H9 (cell line): Measurements from ENCODE around the gene SKAP1. TPM values are rescaled to one million over a fixed set of nuclear protein-coding genes. Genes with fewer than 3 reads are reported as not detected.
A peak's percentile ranks its signal among the peaks of the same experiment; 100 is the strongest.

Source experiments
- DNase-seq: peaks from one replicate; pipeline ENCODE4 v3.0.0-alpha.2; 2017
- H2AFZ ChIP-seq: one replicate; pipeline ENCODE4 v1.6.1; 2013; ENCODE audit warnings: mild to moderate bottlenecking, low read length, control low read depth, moderate library complexity
- H2AK5ac ChIP-seq: 2 replicates; pipeline ENCODE4 v1.6.1; 2013; ENCODE audit warnings: low read length, control low read depth, mixed read lengths; ENCODE audit not compliant: insufficient read length
- H2BK120ac ChIP-seq: one replicate; pipeline ENCODE4 v1.6.1; 2013; ENCODE audit warnings: low read depth, mild to moderate bottlenecking, low read length, control low read depth, inconsistent platforms; ENCODE audit not compliant: poor library complexity, severe bottlenecking
- H2BK12ac ChIP-seq: 2 replicates; pipeline ENCODE4 v1.6.1; 2013; ENCODE audit warnings: low read length, control low read depth, mixed read lengths, low read depth; ENCODE audit not compliant: insufficient read length
- H2BK15ac ChIP-seq: 2 replicates; pipeline ENCODE4 v1.6.1; 2013; ENCODE audit warnings: low read depth, low read length, control low read depth
- H2BK20ac ChIP-seq: one replicate; pipeline ENCODE4 v1.6.1; 2013; ENCODE audit warnings: low read depth, mild to moderate bottlenecking, low read length, control low read depth, inconsistent platforms; ENCODE audit not compliant: poor library complexity, severe bottlenecking
- H2BK5ac ChIP-seq: 2 replicates; pipeline ENCODE4 v1.6.1; 2013; ENCODE audit warnings: low read length, control low read depth, mixed read lengths; ENCODE audit not compliant: insufficient read length
- H3K14ac ChIP-seq: 2 replicates; pipeline ENCODE4 v1.6.1; 2013; ENCODE audit warnings: low read length, control low read depth; ENCODE audit not compliant: insufficient read depth
- H3K18ac ChIP-seq: 2 replicates; pipeline ENCODE4 v1.6.1; 2013; ENCODE audit warnings: low read depth, mild to moderate bottlenecking, mixed read lengths, low read length, control low read depth; ENCODE audit not compliant: insufficient read length
- H3K23ac ChIP-seq: 2 replicates; pipeline ENCODE4 v1.6.1; 2013; ENCODE audit warnings: low read length, control low read depth, mixed read lengths, low read depth; ENCODE audit not compliant: insufficient read length
- H3K23me2 ChIP-seq: 2 replicates; pipeline ENCODE4 v1.6.1; 2013; ENCODE audit warnings: low read depth, mild to moderate bottlenecking, mixed read lengths, low read length, control low read depth; ENCODE audit not compliant: insufficient read length, poor library complexity, severe bottlenecking
- H3K27ac ChIP-seq: 2 replicates; pipeline ENCODE4 v1.5.1; 2013; ENCODE audit warnings: low read length, control low read depth, mixed read lengths, low read depth; ENCODE audit not compliant: insufficient read length
- H3K27me3 ChIP-seq: 2 replicates; pipeline ENCODE4 v1.6.1; 2013; ENCODE audit warnings: low read length, control low read depth, inconsistent platforms; ENCODE audit not compliant: insufficient read depth
- H3K4ac ChIP-seq: 2 replicates; pipeline ENCODE4 v1.6.1; 2013; ENCODE audit warnings: low read depth, mild to moderate bottlenecking, control low read depth, inconsistent platforms, low read length, moderate library complexity
- H3K4me1 ChIP-seq: 2 replicates; pipeline ENCODE4 v1.6.1; 2013; ENCODE audit warnings: low read length, control low read depth, inconsistent platforms; ENCODE audit not compliant: insufficient read depth
- H3K4me2 ChIP-seq: 2 replicates; pipeline ENCODE4 v1.6.1; 2013; ENCODE audit warnings: low read length, control low read depth, mixed read lengths; ENCODE audit not compliant: insufficient read length, insufficient read depth
- H3K56ac ChIP-seq: 2 replicates; pipeline ENCODE4 v1.6.1; 2013; ENCODE audit warnings: low read depth, mild to moderate bottlenecking, mixed read lengths, low read length, control low read depth; ENCODE audit not compliant: insufficient read length
- H3K79me1 ChIP-seq: 2 replicates; pipeline ENCODE4 v1.6.1; 2013; ENCODE audit warnings: low read depth, mild to moderate bottlenecking, moderate library complexity, low read length, control low read depth, inconsistent platforms; ENCODE audit not compliant: insufficient read depth, poor library complexity, severe bottlenecking
- H3K79me2 ChIP-seq: 2 replicates; pipeline ENCODE4 v1.6.1; 2013; ENCODE audit warnings: low read length, control low read depth, inconsistent platforms; ENCODE audit not compliant: insufficient read depth
- H3K9ac ChIP-seq: 2 replicates; pipeline ENCODE4 v1.6.1; 2013; ENCODE audit warnings: low read length, control low read depth, mixed read lengths; ENCODE audit not compliant: insufficient read length; ENCODE audit errors: extremely low read depth
- H3K9me3 ChIP-seq: one replicate; pipeline ENCODE4 v1.6.1; 2013; ENCODE audit warnings: low read depth, low read length, inconsistent platforms; ENCODE audit not compliant: control insufficient read depth
- H3T11ph ChIP-seq: one replicate; pipeline ENCODE4 v1.6.1; 2013; ENCODE audit warnings: mild to moderate bottlenecking, low read length, control low read depth, inconsistent platforms
- H4K20me1 ChIP-seq: one replicate; pipeline ENCODE4 v1.6.1; 2013; ENCODE audit not compliant: control insufficient read depth, insufficient read length, insufficient read depth
- H4K5ac ChIP-seq: 2 replicates; pipeline ENCODE4 v1.6.1; 2013; ENCODE audit warnings: low read depth, mild to moderate bottlenecking, mixed read lengths, low read length, control low read depth; ENCODE audit not compliant: insufficient read length
- H4K8ac ChIP-seq: replicated peaks from 2 replicates; pipeline ENCODE4 v1.6.1; 2013; ENCODE audit warnings: low read length, control low read depth, mixed read lengths, low read depth; ENCODE audit not compliant: insufficient read length
- H4K91ac ChIP-seq: 2 replicates; pipeline ENCODE4 v1.6.1; 2013; ENCODE audit warnings: low read depth, mild to moderate bottlenecking, moderate library complexity, mixed read lengths, low read length, control low read depth; ENCODE audit not compliant: insufficient read length
- H3K27ac Mint-ChIP-seq, 3 experiments: 2 replicates in 2 of 3; 3 replicates in 1 of 3; pipeline ENCODE4 v1.8.0; 2020 to 2021; ENCODE audit warnings: mixed read lengths in 3 of 3, mild to moderate bottlenecking in 1 of 3, moderate library complexity in 1 of 3
- H3K27me3 Mint-ChIP-seq: 2 replicates; pipeline ENCODE4 v1.8.0; 2021; ENCODE audit warnings: low read depth, mild to moderate bottlenecking, moderate library complexity, mixed read lengths
- H3K36me3 Mint-ChIP-seq, 3 experiments: 2 replicates in 2 of 3; 3 replicates in 1 of 3; pipeline ENCODE4 v1.8.0; 2020 to 2021; ENCODE audit warnings: low read depth in 3 of 3, mixed read lengths in 3 of 3; ENCODE audit not compliant: insufficient read depth in 1 of 3
- H3K4me1 Mint-ChIP-seq, 2 experiments: 2 replicates each; pipeline ENCODE4 v1.8.0; 2020; ENCODE audit warnings: mixed read lengths in 2 of 2
- H3K4me3 Mint-ChIP-seq, 2 experiments: 2 replicates in 1 of 2; 3 replicates in 1 of 2; pipeline ENCODE4 v1.8.0; 2020 to 2021; ENCODE audit warnings: mild to moderate bottlenecking in 2 of 2, mixed read lengths in 2 of 2, moderate library complexity in 1 of 2
- H3K9me3 Mint-ChIP-seq, 2 experiments: 2 replicates in 1 of 2; 3 replicates in 1 of 2; pipeline ENCODE4 v1.8.0; 2020; ENCODE audit warnings: mild to moderate bottlenecking in 2 of 2, mixed read lengths in 2 of 2, moderate library complexity in 1 of 2
- WGBS: extraction: QIAGEN DNeasy Blood & Tissue Kit; methylation state at CpG from one replicate; pipeline ENCODE4 v1.1.7; 2013; ENCODE audit warnings: missing lambda C conversion rate, low lambda C conversion rate, mixed read lengths; ENCODE audit not compliant: insufficient read length; ENCODE audit errors: extremely low coverage; 5-methylcytosine and 5-hydroxymethylcytosine counted together
- total RNA-seq: library from RNA; stranded (reverse); gene quantifications from 2 replicates; pipeline ENCODE4 v1.2.1, GENCODE V29; 2021
- TF ChIP-seq, protein P1 (sequence below): fragments of 200-600 bp; sonication (generic); conservative IDR thresholded peaks from 3 replicates; pipeline ENCODE4 v1.8.0; 2021; ENCODE audit warnings: antibody characterized with exemption, mild to moderate bottlenecking

The SKAP1 gene
- total RNA-seq, 1 experiment from 2014 or later, result not detected

DNA sequence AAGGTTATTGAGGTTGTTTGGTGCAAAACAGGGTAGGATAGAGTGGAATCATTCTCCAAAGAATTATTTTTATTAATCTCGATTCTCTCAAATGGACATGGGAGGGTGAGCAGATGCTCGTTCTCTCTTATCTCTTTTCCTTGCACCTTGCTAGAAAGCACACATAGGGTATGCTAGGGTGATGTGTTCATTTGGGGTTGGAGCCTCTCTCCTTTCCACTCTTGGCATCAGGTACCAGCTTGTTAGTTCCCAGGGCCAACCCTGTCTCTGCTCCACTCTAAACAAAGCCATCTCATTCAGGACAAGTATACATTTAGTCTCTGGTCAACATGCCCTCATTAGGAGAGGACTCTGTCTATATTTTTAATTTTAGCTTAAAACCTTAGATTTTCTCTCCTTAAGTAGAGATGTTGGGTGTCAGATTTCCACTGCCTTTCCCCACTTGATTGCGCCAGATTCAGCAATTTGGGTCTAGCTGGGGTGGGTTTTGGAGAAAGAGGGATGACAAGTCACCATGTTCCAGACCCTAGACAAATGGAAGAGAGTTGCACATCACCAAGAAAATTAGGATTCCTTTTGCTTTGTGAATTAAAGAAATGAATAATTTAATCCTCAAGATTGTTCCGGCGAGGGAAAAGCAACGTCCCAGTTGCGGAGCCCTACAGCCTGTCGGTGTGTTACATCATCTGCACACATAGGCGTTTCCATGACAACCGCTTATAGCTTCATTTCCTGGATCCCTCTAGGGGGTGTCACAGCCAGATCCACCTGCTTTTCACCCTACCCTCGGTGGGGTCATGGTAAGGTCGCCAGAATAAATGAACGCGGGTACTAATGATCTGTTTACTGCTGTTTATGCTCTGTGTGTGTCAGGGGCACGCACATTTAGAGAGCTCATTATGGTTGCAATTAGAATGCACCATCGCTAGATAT lies 280.9 kb downstream of the SKAP1 start:
- no peaks in the 10 kb centered on the region for H3K9me3 ChIP-seq
- H3K27me3 ChIP-seq, result no peaks in the 10 kb centered on the region
- no peak overlapping the region for H4K5ac ChIP-seq
- no peak overlapping the region for H3K56ac ChIP-seq
- no peak overlapping the region for H3K9ac ChIP-seq
- no peaks in the 10 kb centered on the region for H3K79me2 ChIP-seq
- Mint-ChIP-seq H3K27ac (peak overlapping the region in 1 of 3 experiments; percentile 37; a peak in 1 of 7 replicates), H3K9me3 (no peaks in the 10 kb centered on the region), H3K36me3 (no peaks in the 10 kb centered on the region), H3K4me3 (no peak overlapping the region), H3K27me3 (peaks cover 23% of the 10 kb centered on the region), H3K4me1 (peaks cover 28 to 38% of the 10 kb centered on the region in 2 experiments)
- WGBS, result no CpG with 5 or more reads among the region's 16 CpGs
- H3K79me1 ChIP-seq, result no peaks in the 10 kb centered on the region
- no peak overlapping the region for H3K4me2 ChIP-seq
- H2BK15ac ChIP-seq, result no peak overlapping the region
- no peak overlapping the region for H2BK20ac ChIP-seq
- no peak overlapping the region for H3T11ph ChIP-seq
- no peak overlapping the region for H3K23ac ChIP-seq
- no peak overlapping the region for H3K18ac ChIP-seq
- H4K91ac ChIP-seq, result no peak overlapping the region
- no peak overlapping the region for H4K8ac ChIP-seq
- no peak overlapping the region for H2BK5ac ChIP-seq
- no peak overlapping the region; the same call in 1 of the 2 replicates for H3K14ac ChIP-seq
- H2BK12ac ChIP-seq, result no peak overlapping the region
- no peak overlapping the region for H3K4ac ChIP-seq
- no peak overlapping the region for H2AK5ac ChIP-seq
- H2AFZ ChIP-seq, result no peak overlapping the region
- DNase-seq, result peak; percentile 50
- H3K27ac ChIP-seq, result no peak overlapping the region
- H2BK120ac ChIP-seq, result no peak overlapping the region
- TF ChIP-seq, protein P1, sequence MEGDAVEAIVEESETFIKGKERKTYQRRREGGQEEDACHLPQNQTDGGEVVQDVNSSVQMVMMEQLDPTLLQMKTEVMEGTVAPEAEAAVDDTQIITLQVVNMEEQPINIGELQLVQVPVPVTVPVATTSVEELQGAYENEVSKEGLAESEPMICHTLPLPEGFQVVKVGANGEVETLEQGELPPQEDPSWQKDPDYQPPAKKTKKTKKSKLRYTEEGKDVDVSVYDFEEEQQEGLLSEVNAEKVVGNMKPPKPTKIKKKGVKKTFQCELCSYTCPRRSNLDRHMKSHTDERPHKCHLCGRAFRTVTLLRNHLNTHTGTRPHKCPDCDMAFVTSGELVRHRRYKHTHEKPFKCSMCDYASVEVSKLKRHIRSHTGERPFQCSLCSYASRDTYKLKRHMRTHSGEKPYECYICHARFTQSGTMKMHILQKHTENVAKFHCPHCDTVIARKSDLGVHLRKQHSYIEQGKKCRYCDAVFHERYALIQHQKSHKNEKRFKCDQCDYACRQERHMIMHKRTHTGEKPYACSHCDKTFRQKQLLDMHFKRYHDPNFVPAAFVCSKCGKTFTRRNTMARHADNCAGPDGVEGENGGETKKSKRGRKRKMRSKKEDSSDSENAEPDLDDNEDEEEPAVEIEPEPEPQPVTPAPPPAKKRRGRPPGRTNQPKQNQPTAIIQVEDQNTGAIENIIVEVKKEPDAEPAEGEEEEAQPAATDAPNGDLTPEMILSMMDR, result no peak
- no peaks in the 10 kb centered on the region for H3K4me1 ChIP-seq
- no peaks in the 10 kb centered on the region for H3K23me2 ChIP-seq
- H4K20me1 ChIP-seq, result no peaks in the 10 kb centered on the region
